GM21515 (cell line): ENCODE data around the gene CUL4A.
"Not testable (repeated sequence)": the region's sequence is repeated elsewhere in the genome, so short reads cannot be mapped to it uniquely, and the experiment has no call there.

ENCODE experiments used
- ATAC-seq: cut with Tn5 transposase; IDR thresholded peaks from one replicate; pipeline ENCODE4 v1.9.1; 2021; ENCODE audit not compliant: unreplicated experiment

The CUL4A gene

GRCh38 chr13:113233101-113233500 lies 23.7 kb downstream of the CUL4A start:
- no peak for ATAC-seq

GRCh38 chr13:113238536-113238935 lies 29.1 kb downstream of the CUL4A start:
- no peak for ATAC-seq

- no peak for ATAC-seq
Observed at GRCh38 chr13:113239357-113239756, 29.9 kb downstream of the CUL4A start.

GRCh38 chr13:113239986-113240385 lies 30.6 kb downstream of the CUL4A start:
- no peak for ATAC-seq

- ATAC-seq = not testable (repeated sequence)
Observed at GRCh38 chr13:113241623-113242022, 32.2 kb downstream of the CUL4A start.

- ATAC-seq = no peak
Observed at GRCh38 chr13:113243847-113244246, 34.4 kb downstream of the CUL4A start.

- ATAC-seq = no peak
Observed at GRCh38 chr13:113245849-113246796, 36.7 kb downstream of the CUL4A start.

- ATAC-seq = no peak
Observed at GRCh38 chr13:113252516-113253095, 43.2 kb downstream of the CUL4A start.

- ATAC-seq = not testable (repeated sequence)
Observed at GRCh38 chr13:113257908-113258307, 48.5 kb downstream of the CUL4A start.

GRCh38 chr13:113258321-113259054 lies 49.1 kb downstream of the CUL4A start:
- no peak for ATAC-seq

- ATAC-seq = no peak
Observed at GRCh38 chr13:113260996-113261395, 51.6 kb downstream of the CUL4A start.

GRCh38 chr13:113263016-113263415 lies 53.6 kb downstream of the CUL4A start:
- ATAC-seq = not testable (repeated sequence)

GRCh38 chr13:113267642-113268405 lies 58.4 kb downstream of the CUL4A start:
- no peak for ATAC-seq

- no peak for ATAC-seq
Observed at GRCh38 chr13:113272031-113272430, 62.6 kb downstream of the CUL4A start.

GRCh38 chr13:113272701-113273181 lies 63.3 kb downstream of the CUL4A start:
- no peak for ATAC-seq

GRCh38 chr13:113273321-113273720 lies 63.9 kb downstream of the CUL4A start:
- ATAC-seq = no peak

GRCh38 chr13:113273851-113274590 lies 64.6 kb downstream of the CUL4A start:
- ATAC-seq = no peak

- no peak for ATAC-seq
Observed at GRCh38 chr13:113274721-113275120, 65.3 kb downstream of the CUL4A start.

- no peak for ATAC-seq
Observed at GRCh38 chr13:113275387-113275786, 66.0 kb downstream of the CUL4A start.

GRCh38 chr13:113280126-113280525 lies 70.7 kb downstream of the CUL4A start:
- ATAC-seq = no peak
